Omental fat pad (tissue), 4 donors: ENCODE results near the gene MRPL32. TPM values are rescaled to one million over a fixed set of nuclear protein-coding genes. Genes with fewer than 3 reads are reported as not detected.

ENCODE experiments used
- ATAC-seq: fragments of 150-250 bp; one replicate; pipeline ENCODE4 v1.9.1; 2016; ENCODE audit warnings: mild to moderate bottlenecking, moderate library complexity; ENCODE audit not compliant: low FRiP score
- DNase-seq: peaks from one replicate; pipeline ENCODE4 v3.0.0-alpha.2; 2019; ENCODE audit warnings: low spot score
- CTCF ChIP-seq, 3 donors: fragments of 450-650 bp; IDR thresholded peaks; one replicate each; pipeline ENCODE4 v1.5.1; 2016 to 2017; ENCODE audit warnings: antibody characterized with exemption in 3 of 3, mild to moderate bottlenecking in 3 of 3, moderate library complexity in 2 of 3
- total RNA-seq, 4 donors: library from RNA; depleted of rRNA; stranded (reverse); fragments of >200 nt; gene quantifications; one replicate each; pipeline ENCODE4 v1.1.0, GENCODE V29; 2016

MRPL32 gene
- total RNA-seq, 4 donors from 2014 or later, result 57.6 to 131 (median 73.4) TPM

DNA sequence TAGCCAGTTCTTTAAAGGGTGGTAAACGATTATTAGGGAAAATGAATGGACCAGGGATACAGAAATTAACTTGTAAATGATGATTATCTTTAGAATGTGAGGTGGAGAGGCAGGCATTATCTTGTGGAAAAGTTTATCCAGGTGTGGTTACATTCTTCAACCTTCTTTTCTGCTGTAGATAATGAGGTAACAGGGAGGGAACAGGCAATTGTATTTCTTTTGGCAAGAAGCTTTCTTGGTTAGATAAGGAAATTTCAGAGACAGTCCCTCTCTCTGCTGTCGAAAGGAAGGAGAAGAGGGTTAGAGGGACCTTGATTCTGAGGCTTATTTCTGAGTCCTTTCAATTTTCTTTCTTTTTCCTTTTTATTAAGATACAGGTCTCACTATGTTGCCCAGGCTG lies 32.1 kb downstream of the MRPL32 start:
- DNase-seq, result no peak
- no peak for ATAC-seq
- TF ChIP-seq CTCF (IDR thresholded peaks at IDR 0.05), result no peak

GRCh38 chr7:42964849-42965805 lies 33.0 kb downstream of the MRPL32 start:
- no peak for ATAC-seq
- TF ChIP-seq CTCF (IDR thresholded peaks at IDR 0.05), result no peak
- DNase-seq, result no peak

DNA sequence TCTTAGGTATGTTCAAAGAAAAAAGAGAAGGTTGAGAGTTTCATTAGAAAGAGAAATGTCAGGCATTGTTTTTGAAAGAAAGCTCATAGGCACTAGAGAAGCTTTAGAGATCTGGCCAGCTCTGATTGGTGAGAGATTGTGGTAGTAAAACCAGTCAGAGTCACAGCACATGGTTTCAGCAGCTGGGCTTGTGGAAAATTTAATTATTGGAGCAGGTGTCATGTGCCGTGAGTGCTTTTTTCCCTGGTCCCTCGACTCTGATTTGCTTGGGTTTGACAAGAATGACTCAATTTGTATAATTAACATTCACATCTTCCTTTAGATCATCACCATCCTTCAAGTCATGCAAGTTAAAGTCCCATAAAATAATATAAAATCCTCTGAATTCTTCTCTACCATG lies 35.2 kb downstream of the MRPL32 start:
- DNase-seq, result no peak

DNA sequence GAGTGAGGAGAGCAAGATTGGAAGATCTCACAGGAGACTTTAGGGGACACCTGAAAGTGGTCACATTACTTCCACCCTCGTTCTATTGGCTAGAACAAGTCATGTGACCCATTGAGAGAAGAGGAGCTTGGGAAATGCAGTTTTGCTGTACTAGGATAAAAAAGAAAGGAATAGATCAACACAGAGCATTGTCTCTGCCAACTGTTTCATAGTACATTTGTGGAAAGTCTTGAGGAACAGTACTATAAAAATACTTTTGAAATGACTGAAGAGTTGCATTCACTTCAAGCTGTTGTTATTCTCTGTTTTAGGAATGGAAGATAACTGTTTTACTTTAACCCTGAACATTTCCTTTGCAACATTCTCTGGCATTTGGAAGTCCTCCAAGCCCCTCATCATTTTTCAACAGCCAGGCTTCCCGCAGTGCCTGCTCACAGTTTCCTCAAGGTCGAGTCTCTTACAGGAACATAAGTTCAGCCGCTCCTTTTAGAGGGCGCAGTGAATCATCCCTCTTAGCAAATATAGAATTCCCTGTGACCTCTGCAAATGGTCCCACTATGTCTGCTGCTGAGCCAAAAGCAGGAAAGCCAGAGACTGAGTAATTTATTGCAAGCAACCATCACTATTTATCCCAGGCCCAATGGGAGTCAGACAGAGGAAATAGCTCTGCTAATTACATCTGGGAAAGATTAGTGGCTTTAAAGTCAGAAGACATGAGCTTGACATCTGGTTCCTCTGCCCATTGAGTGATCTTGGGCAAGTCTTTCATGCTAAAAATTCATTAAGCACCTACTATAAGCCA lies 40.7 kb downstream of the MRPL32 start:
- DNase-seq (peak; percentile 27), ATAC-seq (peak; percentile 95)

More for the DNA sequence above, 35.2 kb downstream of the MRPL32 start:
- no peak for ATAC-seq
- no peak for TF ChIP-seq CTCF (IDR thresholded peaks at IDR 0.05)

GRCh38 chr7:42976371-42976770 lies 44.2 kb downstream of the MRPL32 start:
- DNase-seq, result no peak
- no peak for ATAC-seq
- TF ChIP-seq CTCF (IDR thresholded peaks at IDR 0.05), result no peak

More for the DNA sequence above, 40.7 kb downstream of the MRPL32 start:
- TF ChIP-seq CTCF (IDR thresholded peaks at IDR 0.05), result no peak

GRCh38 chr7:42978496-42978895 lies 46.3 kb downstream of the MRPL32 start:
- peak; percentile 82 for ATAC-seq
- no peak for TF ChIP-seq CTCF (IDR thresholded peaks at IDR 0.05)
- no peak for DNase-seq
